Panc1 (cell line): ENCODE data around the gene IP6K1.

Experiments
- POLR2AphosphoS5 ChIP-seq: IDR thresholded peaks from 2 replicates; pipeline ENCODE4 v1.6.1; 2012; ENCODE audit warnings: mild to moderate bottlenecking, low read depth, low read length, moderate library complexity
- SIN3A ChIP-seq: IDR thresholded peaks from 2 replicates; pipeline ENCODE4 v1.6.1; 2012; ENCODE audit warnings: low read depth, mild to moderate bottlenecking, low read length, moderate library complexity, borderline replicate concordance; ENCODE audit not compliant: insufficient read depth
- TCF7L2 ChIP-seq: IDR thresholded peaks from 2 replicates; pipeline ENCODE4 v1.6.1; 2011; ENCODE audit warnings: mild to moderate bottlenecking, low read depth, low read length, inconsistent platforms
- TF ChIP-seq, protein P1 (sequence below): fragments of 450-650 bp; IDR thresholded peaks from 2 replicates; pipeline ENCODE4 v1.5.1; 2017; ENCODE audit warnings: mild to moderate bottlenecking
- TF ChIP-seq, protein P2 (sequence below), 2 experiments: IDR thresholded peaks; 2 replicates each; pipeline ENCODE4 v1.6.1; 2011 to 2012; ENCODE audit warnings: low read depth in 2 of 2, control low read depth in 1 of 2, low read length in 1 of 2, mild to moderate bottlenecking in 1 of 2, moderate library complexity in 1 of 2; ENCODE audit not compliant: insufficient read depth in 1 of 2

DNA sequence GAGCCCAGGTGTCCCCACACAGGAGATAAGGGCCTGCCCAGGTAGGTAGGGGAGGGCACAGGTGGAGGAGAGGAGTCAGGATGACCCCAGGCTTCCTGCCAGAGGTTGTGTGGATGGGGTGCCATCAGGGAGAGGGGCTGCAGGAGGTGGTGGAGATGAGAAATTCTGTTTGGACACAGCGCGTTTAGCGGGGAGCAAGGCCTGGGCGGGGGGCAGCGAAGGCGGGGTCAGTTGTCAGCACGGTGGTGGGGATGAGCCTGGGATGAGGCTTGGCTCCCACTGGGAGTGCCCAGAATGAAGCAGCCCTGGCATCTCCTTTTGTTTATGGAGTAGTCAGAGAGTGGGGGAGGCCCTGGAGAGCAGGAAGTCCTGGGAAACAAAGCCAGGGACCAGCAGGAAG, 82.4 kb downstream of the IP6K1 start:
- TF ChIP-seq, protein P1, sequence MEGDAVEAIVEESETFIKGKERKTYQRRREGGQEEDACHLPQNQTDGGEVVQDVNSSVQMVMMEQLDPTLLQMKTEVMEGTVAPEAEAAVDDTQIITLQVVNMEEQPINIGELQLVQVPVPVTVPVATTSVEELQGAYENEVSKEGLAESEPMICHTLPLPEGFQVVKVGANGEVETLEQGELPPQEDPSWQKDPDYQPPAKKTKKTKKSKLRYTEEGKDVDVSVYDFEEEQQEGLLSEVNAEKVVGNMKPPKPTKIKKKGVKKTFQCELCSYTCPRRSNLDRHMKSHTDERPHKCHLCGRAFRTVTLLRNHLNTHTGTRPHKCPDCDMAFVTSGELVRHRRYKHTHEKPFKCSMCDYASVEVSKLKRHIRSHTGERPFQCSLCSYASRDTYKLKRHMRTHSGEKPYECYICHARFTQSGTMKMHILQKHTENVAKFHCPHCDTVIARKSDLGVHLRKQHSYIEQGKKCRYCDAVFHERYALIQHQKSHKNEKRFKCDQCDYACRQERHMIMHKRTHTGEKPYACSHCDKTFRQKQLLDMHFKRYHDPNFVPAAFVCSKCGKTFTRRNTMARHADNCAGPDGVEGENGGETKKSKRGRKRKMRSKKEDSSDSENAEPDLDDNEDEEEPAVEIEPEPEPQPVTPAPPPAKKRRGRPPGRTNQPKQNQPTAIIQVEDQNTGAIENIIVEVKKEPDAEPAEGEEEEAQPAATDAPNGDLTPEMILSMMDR = no peak
- TF ChIP-seq POLR2AphosphoS5 = no peak
- TF ChIP-seq, protein P2, sequence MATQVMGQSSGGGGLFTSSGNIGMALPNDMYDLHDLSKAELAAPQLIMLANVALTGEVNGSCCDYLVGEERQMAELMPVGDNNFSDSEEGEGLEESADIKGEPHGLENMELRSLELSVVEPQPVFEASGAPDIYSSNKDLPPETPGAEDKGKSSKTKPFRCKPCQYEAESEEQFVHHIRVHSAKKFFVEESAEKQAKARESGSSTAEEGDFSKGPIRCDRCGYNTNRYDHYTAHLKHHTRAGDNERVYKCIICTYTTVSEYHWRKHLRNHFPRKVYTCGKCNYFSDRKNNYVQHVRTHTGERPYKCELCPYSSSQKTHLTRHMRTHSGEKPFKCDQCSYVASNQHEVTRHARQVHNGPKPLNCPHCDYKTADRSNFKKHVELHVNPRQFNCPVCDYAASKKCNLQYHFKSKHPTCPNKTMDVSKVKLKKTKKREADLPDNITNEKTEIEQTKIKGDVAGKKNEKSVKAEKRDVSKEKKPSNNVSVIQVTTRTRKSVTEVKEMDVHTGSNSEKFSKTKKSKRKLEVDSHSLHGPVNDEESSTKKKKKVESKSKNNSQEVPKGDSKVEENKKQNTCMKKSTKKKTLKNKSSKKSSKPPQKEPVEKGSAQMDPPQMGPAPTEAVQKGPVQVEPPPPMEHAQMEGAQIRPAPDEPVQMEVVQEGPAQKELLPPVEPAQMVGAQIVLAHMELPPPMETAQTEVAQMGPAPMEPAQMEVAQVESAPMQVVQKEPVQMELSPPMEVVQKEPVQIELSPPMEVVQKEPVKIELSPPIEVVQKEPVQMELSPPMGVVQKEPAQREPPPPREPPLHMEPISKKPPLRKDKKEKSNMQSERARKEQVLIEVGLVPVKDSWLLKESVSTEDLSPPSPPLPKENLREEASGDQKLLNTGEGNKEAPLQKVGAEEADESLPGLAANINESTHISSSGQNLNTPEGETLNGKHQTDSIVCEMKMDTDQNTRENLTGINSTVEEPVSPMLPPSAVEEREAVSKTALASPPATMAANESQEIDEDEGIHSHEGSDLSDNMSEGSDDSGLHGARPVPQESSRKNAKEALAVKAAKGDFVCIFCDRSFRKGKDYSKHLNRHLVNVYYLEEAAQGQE (IDR thresholded peaks at IDR 0.05; ENCODE audit: insufficient read depth in 1 of 2, low read depth in 2 of 2, low read length in 1 of 2) = no peak
- no peak for TF ChIP-seq SIN3A
- TF ChIP-seq TCF7L2 = no peak
